Measurements from ENCODE around the gene GPR180.
"Not testable (repeated sequence)": the region's sequence is repeated elsewhere in the genome, so short reads cannot be mapped to it uniquely, and the experiment has no call there.

GPR180 gene

GRCh38 chr13:94598281-94598680 lies 3.4 kb upstream of the GPR180 start:
- no peak for DNase-seq

GRCh38 chr13:94599877-94600276 lies 1.8 kb upstream of the GPR180 start:
- no peak for DNase-seq

GRCh38 chr13:94602467-94602866 lies 810 bp downstream of the GPR180 start:
- no peak for DNase-seq

- no peak for DNase-seq
These were observed 5.4 kb downstream of the GPR180 start for GRCh38 chr13:94607056-94607455.

- DNase-seq: no peak
These were observed 6.3 kb downstream of the GPR180 start for GRCh38 chr13:94607939-94608338.

- DNase-seq: no peak
These were observed 6.9 kb downstream of the GPR180 start for GRCh38 chr13:94608586-94608985.

- no peak for DNase-seq
These were observed 7.5 kb downstream of the GPR180 start for GRCh38 chr13:94609196-94609595.

GRCh38 chr13:94610475-94610874 lies 8.8 kb downstream of the GPR180 start:
- no peak for DNase-seq

- DNase-seq: no peak
These were observed 10.4 kb downstream of the GPR180 start for GRCh38 chr13:94612050-94612449.

- no peak for DNase-seq
These were observed 11.4 kb downstream of the GPR180 start for GRCh38 chr13:94613051-94613450.

GRCh38 chr13:94617389-94618000 lies 15.8 kb downstream of the GPR180 start:
- DNase-seq: no peak

GRCh38 chr13:94620286-94620896 lies 18.7 kb downstream of the GPR180 start:
- DNase-seq: peak in 1 of 2 experiments; percentile 12

GRCh38 chr13:94622344-94622743 lies 20.7 kb downstream of the GPR180 start:
- DNase-seq: no peak

GRCh38 chr13:94623316-94623715 lies 21.7 kb downstream of the GPR180 start:
- no peak for DNase-seq

- no peak for DNase-seq
These were observed 29.2 kb downstream of the GPR180 start for GRCh38 chr13:94630858-94631257.

GRCh38 chr13:94632226-94632980 lies 30.7 kb downstream of the GPR180 start:
- DNase-seq: no peak

GRCh38 chr13:94636096-94636495 lies 34.4 kb downstream of the GPR180 start:
- not testable (repeated sequence) for DNase-seq

- DNase-seq: no peak
These were observed 35.4 kb downstream of the GPR180 start for GRCh38 chr13:94636942-94637578.

- DNase-seq: not testable (repeated sequence)
These were observed 36.0 kb downstream of the GPR180 start for GRCh38 chr13:94637677-94638076.

GRCh38 chr13:94640721-94641120 lies 39.1 kb downstream of the GPR180 start:
- no peak for DNase-seq

- no peak for DNase-seq
These were observed 39.8 kb downstream of the GPR180 start for GRCh38 chr13:94641409-94641941.

- DNase-seq: no peak
These were observed 45.2 kb downstream of the GPR180 start for GRCh38 chr13:94646904-94647303.

- no peak for DNase-seq
These were observed 54.5 kb downstream of the GPR180 start for GRCh38 chr13:94656176-94656575.
